SJCRH30 (cell line): ENCODE data around the gene CELF2. TPM values are rescaled to one million over a fixed set of nuclear protein-coding genes. Genes with fewer than 3 reads are reported as not detected.

Source experiments
- DNase-seq, 2 experiments: peaks; one replicate each; pipeline ENCODE4 v3.0.0-alpha.2; 2015 to 2020
- H3K27ac ChIP-seq: fragments of 250-450 bp; sonication (Bioruptor Pico); 2 replicates; pipeline ENCODE4 v1.5.1; 2020; ENCODE audit warnings: mild to moderate bottlenecking, moderate library complexity
- H3K27me3 ChIP-seq: fragments of 250-450 bp; sonication (Bioruptor Pico); 2 replicates; pipeline ENCODE4 v1.5.1; 2020; ENCODE audit warnings: mild to moderate bottlenecking, moderate library complexity
- H3K36me3 ChIP-seq: fragments of 250-450 bp; sonication (Bioruptor Pico); 2 replicates; pipeline ENCODE4 v1.5.1; 2020; ENCODE audit warnings: mild to moderate bottlenecking, moderate library complexity
- H3K4me1 ChIP-seq: fragments of 250-450 bp; sonication (Bioruptor Pico); 2 replicates; pipeline ENCODE4 v1.5.1; 2020; ENCODE audit warnings: mild to moderate bottlenecking, moderate library complexity
- H3K4me3 ChIP-seq: fragments of 250-450 bp; sonication (Bioruptor Pico); 2 replicates; pipeline ENCODE4 v1.5.1; 2020; ENCODE audit warnings: mild to moderate bottlenecking, moderate library complexity
- H3K9me3 ChIP-seq: fragments of 250-450 bp; sonication (Bioruptor Pico); replicated peaks from 2 replicates; pipeline ENCODE4 v1.5.1; 2020; ENCODE audit warnings: mild to moderate bottlenecking, moderate library complexity
- total RNA-seq: library from RNA; depleted of rRNA; stranded (reverse); fragments of >200 nt; shearing (Covaris generic); gene quantifications from 2 replicates; pipeline ENCODE4 v1.2.3, GENCODE V29; 2014

Gene CELF2
- total RNA-seq, 1 experiment from 2014 or later, result 65.2 TPM

- no peak overlapping the region for H3K27ac ChIP-seq
- no peaks in the 10 kb centered on the region for H3K4me1 ChIP-seq
- no peaks in the 10 kb centered on the region for H3K27me3 ChIP-seq
- no peaks in the 10 kb centered on the region for H3K9me3 ChIP-seq
- H3K4me3 ChIP-seq, result no peak overlapping the region
- no peak for DNase-seq
- peaks cover 18% of the 10 kb centered on the region for H3K36me3 ChIP-seq
Observed at GRCh38 chr10:11049806-11050205, 32.1 kb downstream of the CELF2 start.

- peaks cover 24% of the 10 kb centered on the region for H3K36me3 ChIP-seq
- no peak overlapping the region for H3K4me3 ChIP-seq
- no peak overlapping the region for H3K27ac ChIP-seq
- no peaks in the 10 kb centered on the region for H3K9me3 ChIP-seq
- H3K4me1 ChIP-seq, result no peaks in the 10 kb centered on the region
- no peak for DNase-seq
- no peaks in the 10 kb centered on the region for H3K27me3 ChIP-seq
Observed at GRCh38 chr10:11050301-11051287, 32.9 kb downstream of the CELF2 start.

- Histone ChIP-seq H3K9me3 (no peaks in the 10 kb centered on the region), H3K27me3 (no peaks in the 10 kb centered on the region), H3K4me1 (no peaks in the 10 kb centered on the region), H3K36me3 (peaks cover 64% of the 10 kb centered on the region), H3K27ac (no peak overlapping the region), H3K4me3 (no peak overlapping the region)
- no peak for DNase-seq
Observed at GRCh38 chr10:11057018-11057417, 39.3 kb downstream of the CELF2 start.

GRCh38 chr10:11057448-11057847, 39.8 kb downstream of the CELF2 start:
- Histone ChIP-seq H3K4me1 (no peaks in the 10 kb centered on the region), H3K27ac (no peak overlapping the region), H3K36me3 (peaks cover 67% of the 10 kb centered on the region), H3K9me3 (no peaks in the 10 kb centered on the region), H3K4me3 (no peak overlapping the region), H3K27me3 (no peaks in the 10 kb centered on the region)
- no peak for DNase-seq

GRCh38 chr10:11057994-11058393, 40.3 kb downstream of the CELF2 start:
- no peak for DNase-seq
- H3K4me1 ChIP-seq, result no peaks in the 10 kb centered on the region
- H3K4me3 ChIP-seq, result no peak overlapping the region
- H3K36me3 ChIP-seq, result peaks cover 66% of the 10 kb centered on the region
- no peaks in the 10 kb centered on the region for H3K9me3 ChIP-seq
- no peak overlapping the region for H3K27ac ChIP-seq
- H3K27me3 ChIP-seq, result no peaks in the 10 kb centered on the region

GRCh38 chr10:11058965-11059364, 41.3 kb downstream of the CELF2 start:
- DNase-seq, result no peak
- H3K36me3 ChIP-seq, result peaks cover 59% of the 10 kb centered on the region
- H3K27ac ChIP-seq, result no peak overlapping the region
- no peaks in the 10 kb centered on the region for H3K27me3 ChIP-seq
- no peaks in the 10 kb centered on the region for H3K9me3 ChIP-seq
- H3K4me3 ChIP-seq, result no peak overlapping the region
- H3K4me1 ChIP-seq, result no peaks in the 10 kb centered on the region

GRCh38 chr10:11063856-11064255, 46.2 kb downstream of the CELF2 start:
- Histone ChIP-seq H3K27me3 (no peaks in the 10 kb centered on the region), H3K36me3 (peaks cover 32% of the 10 kb centered on the region), H3K4me1 (no peaks in the 10 kb centered on the region), H3K4me3 (no peak overlapping the region), H3K27ac (no peak overlapping the region), H3K9me3 (no peaks in the 10 kb centered on the region)
- no peak for DNase-seq

- Histone ChIP-seq H3K36me3 (peaks cover 30% of the 10 kb centered on the region), H3K27me3 (no peaks in the 10 kb centered on the region), H3K4me3 (no peak overlapping the region), H3K27ac (no peak overlapping the region), H3K9me3 (no peaks in the 10 kb centered on the region), H3K4me1 (no peaks in the 10 kb centered on the region)
- DNase-seq, result no peak
Observed at GRCh38 chr10:11064832-11065231, 47.2 kb downstream of the CELF2 start.

GRCh38 chr10:11065567-11065966, 47.9 kb downstream of the CELF2 start:
- DNase-seq, result no peak
- H3K4me3 ChIP-seq, result no peak overlapping the region
- H3K36me3 ChIP-seq, result peaks cover 26% of the 10 kb centered on the region
- H3K4me1 ChIP-seq, result no peaks in the 10 kb centered on the region
- H3K27me3 ChIP-seq, result no peaks in the 10 kb centered on the region
- H3K9me3 ChIP-seq, result no peaks in the 10 kb centered on the region
- H3K27ac ChIP-seq, result no peak overlapping the region

- no peaks in the 10 kb centered on the region for H3K4me1 ChIP-seq
- no peak overlapping the region for H3K4me3 ChIP-seq
- H3K9me3 ChIP-seq, result no peaks in the 10 kb centered on the region
- H3K36me3 ChIP-seq, result peaks cover 18% of the 10 kb centered on the region
- no peak for DNase-seq
- no peak overlapping the region for H3K27ac ChIP-seq
- no peaks in the 10 kb centered on the region for H3K27me3 ChIP-seq
Observed at GRCh38 chr10:11066520-11066919, 48.8 kb downstream of the CELF2 start.

GRCh38 chr10:11068861-11069633, 51.4 kb downstream of the CELF2 start:
- Histone ChIP-seq H3K9me3 (no peaks in the 10 kb centered on the region), H3K36me3 (peaks cover 18% of the 10 kb centered on the region), H3K27me3 (no peaks in the 10 kb centered on the region), H3K27ac (no peak overlapping the region), H3K4me3 (no peak overlapping the region), H3K4me1 (no peaks in the 10 kb centered on the region)
- DNase-seq, result no peak

GRCh38 chr10:11073410-11073809, 55.7 kb downstream of the CELF2 start:
- Histone ChIP-seq H3K4me3 (no peak overlapping the region), H3K4me1 (no peaks in the 10 kb centered on the region), H3K36me3 (peaks cover 17% of the 10 kb centered on the region), H3K27me3 (no peaks in the 10 kb centered on the region), H3K27ac (no peak overlapping the region), H3K9me3 (no peaks in the 10 kb centered on the region)
- no peak for DNase-seq

- no peak for DNase-seq
Observed at GRCh38 chr10:11074536-11075267, 57.0 kb downstream of the CELF2 start.

GRCh38 chr10:11076221-11076620, 58.5 kb downstream of the CELF2 start:
- Histone ChIP-seq H3K36me3 (peaks cover 9% of the 10 kb centered on the region; the same call in 1 of the 2 replicates), H3K4me3 (no peak overlapping the region), H3K27ac (no peak overlapping the region), H3K9me3 (no peaks in the 10 kb centered on the region), H3K27me3 (no peaks in the 10 kb centered on the region), H3K4me1 (peaks cover 19% of the 10 kb centered on the region)
- DNase-seq, result no peak

More at GRCh38 chr10:11074536-11075267, 57.0 kb downstream of the CELF2 start:
- Histone ChIP-seq H3K27me3 (no peaks in the 10 kb centered on the region), H3K9me3 (no peaks in the 10 kb centered on the region), H3K36me3 (peaks cover 12% of the 10 kb centered on the region; the same call in 1 of the 2 replicates), H3K4me1 (peaks cover 4% of the 10 kb centered on the region; the same call in 1 of the 2 replicates), H3K27ac (no peak overlapping the region), H3K4me3 (no peak overlapping the region)
